ENCODE data around the gene CARM1. TPM values are rescaled to one million over a fixed set of nuclear protein-coding genes. Genes with fewer than 3 reads are reported as not detected.

Gene CARM1
- total and polyA plus RNA-seq, 2 of the 13 experiments (the other 11 are each of a cell fraction or from before 2014, with no cell fraction given), result 27.6 to 55.8 TPM

- TF ChIP-seq ZNF574 (CRISPR knock-in tag; IDR thresholded peaks at IDR 0.05) (0 out of 2 replicates have a peak, but pooled peaks have one; percentile 11), PRDM10 (CRISPR knock-in tag; IDR thresholded peaks at IDR 0.05; ENCODE audit: low read depth) (peak; percentile 16; the same call in 1 of the 2 replicates), ZNF619 (CRISPR knock-in tag; IDR thresholded peaks at IDR 0.05) (no peak), DR1 (CRISPR knock-in tag; IDR thresholded peaks at IDR 0.05) (peak; percentile 19), ZXDC (CRISPR knock-in tag; IDR thresholded peaks at IDR 0.05) (no peak), GRHL1 (CRISPR knock-in tag; conservative IDR thresholded peaks at IDR 0.05) (no peak), ZNF30 (CRISPR knock-in tag; IDR thresholded peaks at IDR 0.05) (no peak)
- TF ChIP-seq, protein P1, sequence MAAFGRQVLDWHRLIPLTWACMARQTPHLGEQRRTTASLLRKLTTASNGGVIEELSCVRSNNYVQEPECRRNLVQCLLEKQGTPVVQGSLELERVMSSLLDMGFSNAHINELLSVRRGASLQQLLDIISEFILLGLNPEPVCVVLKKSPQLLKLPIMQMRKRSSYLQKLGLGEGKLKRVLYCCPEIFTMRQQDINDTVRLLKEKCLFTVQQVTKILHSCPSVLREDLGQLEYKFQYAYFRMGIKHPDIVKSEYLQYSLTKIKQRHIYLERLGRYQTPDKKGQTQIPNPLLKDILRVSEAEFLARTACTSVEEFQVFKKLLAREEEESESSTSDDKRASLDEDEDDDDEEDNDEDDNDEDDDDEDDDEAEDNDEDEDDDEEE (CRISPR knock-in tag; IDR thresholded peaks at IDR 0.05), result peak; percentile 49
Measured at GRCh38 chr19:10835754-10836478, 35.4 kb upstream of the CARM1 start, which contains the start of gene TMED1 (continued).
